Measurements from ENCODE around the gene RNF220. TPM values are rescaled to one million over a fixed set of nuclear protein-coding genes. Genes with fewer than 3 reads are reported as not detected.
A peak's percentile ranks its signal among the peaks of the same experiment; 100 is the strongest.

RNF220 gene
- total RNA-seq, 1 experiment from 2014 or later: 68.7 TPM

- DNase-seq: no peak
- H3K4me1 Mint-ChIP-seq (ENCODE audit: low read depth, unreplicated experiment): no peaks in the 10 kb centered on the region
- intact Hi-C loops (cut with micrococcal nuclease; ENCODE audit: unreplicated experiment): no loop called here
- no peaks in the 10 kb centered on the region for H3K27me3 Mint-ChIP-seq (ENCODE audit: unreplicated experiment)
- no peak overlapping the region for H3K4me3 Mint-ChIP-seq (ENCODE audit: low read depth, unreplicated experiment)
- CTCF ChIA-PET: no interaction called here
- no TSS peak for BruUV-seq (replicated peaks)
- H3K9me3 Mint-ChIP-seq (ENCODE audit: low read depth, unreplicated experiment): no peaks in the 10 kb centered on the region
- H3K36me3 Mint-ChIP-seq (ENCODE audit: insufficient read depth, unreplicated experiment): peaks cover 16% of the 10 kb centered on the region
- no peak overlapping the region for H3K27ac Mint-ChIP-seq (ENCODE audit: unreplicated experiment)
- TF ChIP-seq CTCF (IDR thresholded peaks at IDR 0.05; ENCODE audit: unreplicated experiment): no peak
These were observed 245.2 kb downstream of the RNF220 start for GRCh38 chr1:44650159-44650831.

- no peaks in the 10 kb centered on the region for H3K9me3 Mint-ChIP-seq (ENCODE audit: low read depth, unreplicated experiment)
- no peak overlapping the region for H3K4me3 Mint-ChIP-seq (ENCODE audit: low read depth, unreplicated experiment)
- TSS peak; percentile 77 for BruUV-seq (replicated peaks)
- H3K27ac Mint-ChIP-seq (ENCODE audit: unreplicated experiment): no peak overlapping the region
- no peaks in the 10 kb centered on the region for H3K27me3 Mint-ChIP-seq (ENCODE audit: unreplicated experiment)
- H3K4me1 Mint-ChIP-seq (ENCODE audit: low read depth, unreplicated experiment): no peaks in the 10 kb centered on the region
- CTCF ChIA-PET: interaction anchor here (0.7 kb wide), 1 partner anchor 1101 kb away, joined by 5 read pairs; no protein-coding TSS in a partner anchor
- H3K36me3 Mint-ChIP-seq (ENCODE audit: insufficient read depth, unreplicated experiment): peaks cover 13% of the 10 kb centered on the region
- TF ChIP-seq CTCF (IDR thresholded peaks at IDR 0.05; ENCODE audit: unreplicated experiment): no peak
- DNase-seq: no peak
- intact Hi-C loops (cut with micrococcal nuclease; ENCODE audit: unreplicated experiment): no loop called here
These were observed 246.0 kb downstream of the RNF220 start for GRCh38 chr1:44651069-44651468.

- Mint-ChIP-seq H3K27ac (ENCODE audit: unreplicated experiment) (no peak overlapping the region), H3K4me1 (ENCODE audit: low read depth, unreplicated experiment) (no peaks in the 10 kb centered on the region), H3K36me3 (ENCODE audit: insufficient read depth, unreplicated experiment) (peaks cover 13% of the 10 kb centered on the region), H3K27me3 (ENCODE audit: unreplicated experiment) (no peaks in the 10 kb centered on the region), H3K9me3 (ENCODE audit: low read depth, unreplicated experiment) (no peaks in the 10 kb centered on the region), H3K4me3 (ENCODE audit: low read depth, unreplicated experiment) (no peak overlapping the region)
- CTCF ChIA-PET: interaction anchor here (0.6 to 1.5 kb wide), 9 partner anchors 8 to 435 kb away, joined by 3 to 12 read pairs (median 4); partner anchors contain the start of genes ARMH1 and TMEM53
- no TSS peak for BruUV-seq (replicated peaks)
- intact Hi-C loops (cut with micrococcal nuclease; ENCODE audit: unreplicated experiment): loop anchor here (1.0 to 2.0 kb wide), 2 partner anchors 43 to 436 kb away; no protein-coding TSS in a partner anchor
- peak; percentile 90 for TF ChIP-seq CTCF (IDR thresholded peaks at IDR 0.05; ENCODE audit: unreplicated experiment)
- DNase-seq: peak; percentile 80
These were observed 247.5 kb downstream of the RNF220 start for GRCh38 chr1:44652445-44653106.

GRCh38 chr1:44653107-44653964 is 248.3 kb downstream of the RNF220 start:
- no TSS peak for BruUV-seq (replicated peaks)

More at GRCh38 chr1:44653107-44653964, 248.3 kb downstream of the RNF220 start:
- H3K9me3 Mint-ChIP-seq (ENCODE audit: low read depth, unreplicated experiment): no peaks in the 10 kb centered on the region
- no peaks in the 10 kb centered on the region for H3K27me3 Mint-ChIP-seq (ENCODE audit: unreplicated experiment)
- DNase-seq: no peak
- H3K4me1 Mint-ChIP-seq (ENCODE audit: low read depth, unreplicated experiment): no peaks in the 10 kb centered on the region
- CTCF ChIA-PET: interaction anchor here (0.6 to 1.5 kb wide), 8 partner anchors 8 to 275 kb away, joined by 3 to 12 read pairs (median 4); partner anchors contain the start of genes ARMH1 and TMEM53
- H3K27ac Mint-ChIP-seq (ENCODE audit: unreplicated experiment): no peak overlapping the region
- intact Hi-C loops (cut with micrococcal nuclease; ENCODE audit: unreplicated experiment): loop anchor here (1.0 to 2.0 kb wide), 2 partner anchors 44 to 437 kb away; no protein-coding TSS in a partner anchor
- no peak for TF ChIP-seq CTCF (IDR thresholded peaks at IDR 0.05; ENCODE audit: unreplicated experiment)
- peaks cover 9% of the 10 kb centered on the region for H3K36me3 Mint-ChIP-seq (ENCODE audit: insufficient read depth, unreplicated experiment)
- no peak overlapping the region for H3K4me3 Mint-ChIP-seq (ENCODE audit: low read depth, unreplicated experiment)
